ENCODE results near the gene SLC1A3. TPM values are rescaled to one million over a fixed set of nuclear protein-coding genes. Genes with fewer than 3 reads are reported as not detected.

The SLC1A3 gene
- total RNA-seq, 1 experiment from 2014 or later: 28.9 TPM

DNA sequence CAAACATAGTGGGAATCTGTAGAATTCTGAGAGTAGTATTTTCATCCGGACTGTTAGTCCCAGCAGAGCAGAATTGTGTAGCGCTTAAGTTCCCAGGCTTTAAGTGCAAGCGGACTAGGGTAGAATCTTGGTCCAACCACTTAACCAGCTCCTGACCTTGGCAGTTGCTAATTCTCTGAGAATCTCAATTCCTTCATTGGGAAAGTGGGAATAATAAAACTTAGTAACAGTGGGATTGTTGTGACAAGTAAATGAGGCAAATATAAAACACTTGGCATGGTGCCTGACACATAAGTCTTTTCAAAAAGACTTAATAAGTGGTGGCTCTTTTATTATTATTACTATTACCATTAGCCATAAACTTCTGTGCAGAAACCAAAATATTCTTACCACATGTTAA is 8.4 kb upstream of the SLC1A3 start:
- Histone ChIP-seq H3K27me3 (replicated peaks; ENCODE audit: insufficient read depth, low read depth, low read length, poor library complexity) (no peaks in the 10 kb centered on the region), H3K9me3 (ENCODE audit: low read depth, low read length, poor library complexity, severe bottlenecking) (no peaks in the 10 kb centered on the region), H3K27ac (ENCODE audit: low read depth, low read length, poor library complexity, severe bottlenecking) (no peak overlapping the region), H3K36me3 (ENCODE audit: insufficient read depth, low read length, poor library complexity, severe bottlenecking) (no peaks in the 10 kb centered on the region), H3K4me3 (ENCODE audit: low read depth, low read length, poor library complexity, severe bottlenecking) (no peak overlapping the region), H3K4me1 (ENCODE audit: insufficient read depth, low read length, poor library complexity, severe bottlenecking) (no peaks in the 10 kb centered on the region)
- TF ChIP-seq EZH2 (IDR thresholded peaks at IDR 0.05; ENCODE audit: borderline replicate concordance, low read depth, low read length, poor library complexity, severe bottlenecking): no peak
- TF ChIP-seq CTCF (conservative IDR thresholded peaks at IDR 0.05; ENCODE audit: low read depth, low read length): no peak
- BruUV-seq (replicated peaks): no TSS peak
- intact Hi-C loops (cut with micrococcal nuclease; ENCODE audit: unreplicated experiment): no loop called here
- CTCF ChIA-PET: no interaction called here
- POLR2A ChIA-PET (ENCODE audit: low non-redundant PET): no interaction called here
- no peak for DNase-seq (ENCODE audit: low spot score)

GRCh38 chr5:36599986-36600779 is 6.2 kb upstream of the SLC1A3 start:
- H3K4me1 ChIP-seq (ENCODE audit: insufficient read depth, low read length, poor library complexity, severe bottlenecking): peaks cover 6% of the 10 kb centered on the region
- TF ChIP-seq EZH2 (IDR thresholded peaks at IDR 0.05; ENCODE audit: borderline replicate concordance, low read depth, low read length, poor library complexity, severe bottlenecking) (no peak), CTCF (conservative IDR thresholded peaks at IDR 0.05; ENCODE audit: low read depth, low read length) (no peak)
- no TSS peak for BruUV-seq (replicated peaks)
- no peak for DNase-seq (ENCODE audit: low spot score)
- no peak overlapping the region for H3K4me3 ChIP-seq (ENCODE audit: low read depth, low read length, poor library complexity, severe bottlenecking)
- no peaks in the 10 kb centered on the region for H3K9me3 ChIP-seq (ENCODE audit: low read depth, low read length, poor library complexity, severe bottlenecking)
- intact Hi-C loops (cut with micrococcal nuclease; ENCODE audit: unreplicated experiment): no loop called here
- no peaks in the 10 kb centered on the region for H3K27me3 ChIP-seq (replicated peaks; ENCODE audit: insufficient read depth, low read depth, low read length, poor library complexity)
- H3K27ac ChIP-seq (ENCODE audit: low read depth, low read length, poor library complexity, severe bottlenecking): no peak overlapping the region
- no peaks in the 10 kb centered on the region for H3K36me3 ChIP-seq (ENCODE audit: insufficient read depth, low read length, poor library complexity, severe bottlenecking)
- ChIA-PET POLR2A (ENCODE audit: low non-redundant PET) (no interaction called here), CTCF (interaction anchor here (0.5 kb wide), 1 partner anchor 176 kb away, joined by 5 read pairs; no protein-coding TSS in a partner anchor)

- POLR2A ChIA-PET (ENCODE audit: low non-redundant PET): no interaction called here
- Histone ChIP-seq H3K27ac (ENCODE audit: low read depth, low read length, poor library complexity, severe bottlenecking) (no peak overlapping the region), H3K4me1 (ENCODE audit: insufficient read depth, low read length, poor library complexity, severe bottlenecking) (peaks cover 9% of the 10 kb centered on the region), H3K27me3 (replicated peaks; ENCODE audit: insufficient read depth, low read depth, low read length, poor library complexity) (no peaks in the 10 kb centered on the region), H3K4me3 (ENCODE audit: low read depth, low read length, poor library complexity, severe bottlenecking) (no peak overlapping the region), H3K36me3 (ENCODE audit: insufficient read depth, low read length, poor library complexity, severe bottlenecking) (no peaks in the 10 kb centered on the region), H3K9me3 (ENCODE audit: low read depth, low read length, poor library complexity, severe bottlenecking) (no peaks in the 10 kb centered on the region)
- BruUV-seq (replicated peaks): no TSS peak
- intact Hi-C loops (cut with micrococcal nuclease; ENCODE audit: unreplicated experiment): no loop called here
- TF ChIP-seq CTCF (conservative IDR thresholded peaks at IDR 0.05; ENCODE audit: low read depth, low read length) (no peak), EZH2 (IDR thresholded peaks at IDR 0.05; ENCODE audit: borderline replicate concordance, low read depth, low read length, poor library complexity, severe bottlenecking) (no peak)
- CTCF ChIA-PET: interaction anchor here (0.5 kb wide), 1 partner anchor 176 kb away, joined by 5 read pairs; no protein-coding TSS in a partner anchor
- no peak for DNase-seq (ENCODE audit: low spot score)
Measured at GRCh38 chr5:36600917-36601527, 5.4 kb upstream of the SLC1A3 start.

Data from A673 (cell line).